HS-27A (cell line): ENCODE measurements around the gene COMMD6.
"Not testable (repeated sequence)": the region's sequence is repeated elsewhere in the genome, so short reads cannot be mapped to it uniquely, and the experiment has no call there.

Source experiments
- DNase-seq: peaks from one replicate; pipeline ENCODE4 v3.0.0-alpha.2; 2012; ENCODE audit warnings: low read depth, missing footprints

The COMMD6 gene

DNA sequence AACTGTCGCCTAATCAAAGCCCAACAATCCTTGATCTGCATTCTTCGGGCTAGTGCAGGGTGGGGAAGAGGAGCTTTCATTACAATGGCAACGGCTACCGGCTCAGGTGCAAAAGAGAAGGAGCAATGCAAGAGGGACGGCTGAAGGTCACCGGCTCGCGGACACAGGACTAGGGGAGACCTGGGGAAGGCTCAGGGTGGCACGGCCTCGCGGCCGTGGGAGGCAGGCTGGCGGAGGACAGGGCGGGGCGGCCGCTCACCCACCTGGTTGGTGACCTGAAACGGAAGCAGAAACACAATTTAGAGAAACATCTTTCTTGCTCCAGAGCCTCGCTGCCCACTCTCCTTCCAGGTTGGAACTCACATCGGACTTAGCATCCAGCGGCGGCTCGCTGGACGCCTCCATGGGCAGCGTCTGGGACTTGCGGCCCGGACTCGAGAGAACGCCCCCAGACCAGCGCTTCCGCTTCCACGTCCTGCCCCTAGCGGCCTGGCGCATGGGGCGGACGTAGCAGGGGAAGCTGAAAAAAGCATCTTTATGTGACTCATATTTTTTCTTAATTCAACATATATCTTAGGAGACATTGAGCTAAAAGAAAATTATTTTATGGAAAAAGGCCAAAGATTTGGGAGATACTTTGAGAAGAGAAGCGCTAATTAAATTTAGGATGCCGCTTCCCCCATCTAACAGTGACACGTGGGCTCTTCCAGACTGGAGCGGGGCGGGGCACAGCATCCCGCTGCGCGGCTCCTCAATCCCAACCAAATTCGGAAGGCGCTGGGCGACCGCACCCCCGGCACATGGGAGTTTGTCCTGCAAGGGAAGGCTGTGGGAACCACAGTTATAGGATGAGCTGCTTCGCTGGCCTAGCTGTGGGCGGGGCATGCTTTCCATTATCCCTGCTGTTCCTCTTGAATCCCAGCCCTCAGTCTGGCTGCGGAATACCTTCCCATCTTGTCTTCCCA lies at the start of gene COMMD6:
COMMD6 (minus strand) TSS at position 441 of the 965 bp plus-strand sequence; CDS start at position 405, 36 bp downstream.
- peak; percentile 60 for DNase-seq

DNA sequence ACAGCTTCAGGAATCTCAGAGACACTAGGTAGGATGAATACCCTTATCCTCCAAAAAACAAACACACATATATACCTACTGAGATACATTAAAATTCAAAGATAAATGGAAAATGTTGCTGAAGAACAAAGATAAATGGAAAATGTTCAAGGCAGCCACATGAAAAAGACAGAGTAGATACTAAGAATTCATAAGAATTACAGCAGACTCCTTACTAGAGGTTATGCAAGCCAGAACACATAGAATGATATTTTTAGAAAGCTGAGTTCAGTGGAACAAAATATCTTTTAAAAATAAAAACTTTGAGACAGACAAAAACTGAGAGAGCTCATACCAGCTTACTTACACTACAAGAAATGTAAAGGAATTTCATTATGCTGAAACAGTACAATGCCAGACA lies 47.5 kb upstream of the COMMD6 start:
- DNase-seq = no peak

DNA sequence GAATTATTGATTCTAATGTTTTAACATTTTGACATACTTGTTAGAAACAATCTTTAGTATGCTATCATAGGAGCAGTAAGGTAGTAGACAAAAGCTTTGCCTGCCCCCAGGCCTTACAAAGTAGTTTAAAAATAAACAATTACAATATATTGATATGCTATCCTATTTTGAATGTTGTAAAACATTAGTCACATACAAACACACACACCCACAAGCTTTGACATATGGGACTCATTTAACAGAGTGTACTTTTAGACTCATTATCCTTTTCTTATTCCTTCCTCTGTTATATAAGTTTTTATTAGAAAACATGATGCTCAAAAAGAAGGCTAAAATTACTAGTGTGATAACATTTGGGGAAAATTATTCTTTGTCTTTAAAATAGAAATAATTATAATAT lies 45.5 kb upstream of the COMMD6 start:
- no peak for DNase-seq

DNA sequence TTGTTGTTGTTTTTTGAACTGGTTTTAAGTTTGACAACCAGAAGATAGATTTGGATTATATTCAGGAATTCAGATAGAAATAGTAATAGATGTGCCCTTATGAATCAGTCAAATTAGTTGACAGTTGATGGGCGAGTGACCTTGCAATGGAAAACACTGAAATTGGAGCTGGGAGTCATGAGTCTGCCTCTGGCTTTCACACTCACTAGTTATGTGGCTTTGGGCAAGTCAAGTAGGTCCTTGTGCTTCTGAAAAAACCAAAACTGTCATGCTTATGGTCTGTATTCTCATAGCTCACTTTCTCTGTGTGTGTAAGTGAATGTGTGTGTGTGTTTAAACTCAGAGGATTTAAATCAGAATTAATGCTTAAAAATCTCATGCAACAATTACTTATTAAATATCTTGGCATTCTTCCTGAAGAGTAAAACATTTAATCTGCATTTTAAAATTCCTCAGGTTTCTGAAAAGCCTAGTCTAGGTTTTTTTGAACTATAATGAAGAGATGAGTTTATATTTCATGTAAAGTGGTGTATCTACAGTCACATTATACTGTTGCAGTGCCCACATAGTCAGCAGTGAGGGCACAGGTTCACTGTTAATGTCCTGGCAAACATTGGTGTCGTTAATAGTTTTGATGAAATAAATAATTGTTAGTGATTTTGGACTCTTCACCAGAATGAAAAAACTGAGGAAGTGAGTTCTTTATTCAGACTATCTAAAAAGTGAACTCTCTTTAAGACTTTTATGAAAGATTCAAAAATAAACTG lies 44.4 kb upstream of the COMMD6 start:
- no peak for DNase-seq

DNA sequence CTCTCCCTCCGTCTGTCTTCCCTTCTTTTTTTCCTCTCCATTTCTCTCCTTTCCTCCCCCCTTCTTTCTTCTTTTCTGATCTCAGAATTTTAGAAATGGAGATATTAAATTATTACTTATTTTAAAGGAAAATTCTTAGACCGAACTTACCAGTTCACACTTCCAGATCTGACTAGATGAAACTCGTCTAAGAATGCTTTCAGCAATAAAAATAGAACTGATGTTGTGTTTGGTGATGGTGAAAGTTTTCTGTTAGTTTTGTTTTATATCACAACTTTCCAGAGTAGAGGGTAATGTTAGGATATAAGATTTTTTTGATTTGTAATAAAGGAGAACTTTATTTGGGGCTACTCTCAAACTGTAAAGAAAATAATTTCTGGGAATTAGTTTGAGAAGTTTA lies 41.9 kb upstream of the COMMD6 start:
- DNase-seq = no peak

DNA sequence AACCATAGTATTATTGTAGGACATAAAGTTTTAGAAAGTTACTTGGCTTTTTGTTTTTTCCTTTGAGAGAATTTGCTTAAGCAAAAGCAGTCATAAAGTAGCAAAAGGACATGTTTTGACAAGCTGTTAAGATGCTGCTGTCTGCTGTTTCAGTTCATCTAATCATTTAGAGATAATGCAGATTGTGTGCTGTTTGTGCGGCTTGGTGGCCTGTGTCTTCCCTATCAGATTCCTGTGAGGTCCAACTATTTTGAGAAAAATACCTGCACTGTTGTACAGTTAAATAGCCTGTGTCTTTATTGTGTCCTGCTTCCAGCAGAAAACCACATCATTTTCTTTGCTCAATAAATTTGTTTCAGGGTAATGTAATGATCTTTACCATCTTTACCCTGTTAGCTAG lies 31.9 kb upstream of the COMMD6 start:
- DNase-seq = no peak

DNA sequence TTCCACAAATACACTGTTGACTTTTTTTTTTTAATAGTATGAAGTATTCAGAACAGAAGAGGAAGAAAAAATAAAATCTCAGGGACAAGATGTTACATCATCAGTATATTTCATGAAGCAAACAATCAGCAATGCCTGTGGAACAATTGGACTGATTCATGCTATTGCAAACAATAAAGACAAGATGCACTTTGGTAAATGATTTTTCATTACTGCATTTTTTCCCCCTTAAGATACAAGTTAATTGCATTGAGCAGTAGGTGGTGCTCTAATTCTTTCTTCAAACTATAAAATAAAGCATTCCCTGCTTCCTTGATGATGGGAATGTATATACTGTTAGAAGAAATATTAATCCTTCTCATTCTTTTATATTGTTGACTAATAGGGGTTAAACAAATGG lies 29.0 kb upstream of the COMMD6 start:
- no peak for DNase-seq

DNA sequence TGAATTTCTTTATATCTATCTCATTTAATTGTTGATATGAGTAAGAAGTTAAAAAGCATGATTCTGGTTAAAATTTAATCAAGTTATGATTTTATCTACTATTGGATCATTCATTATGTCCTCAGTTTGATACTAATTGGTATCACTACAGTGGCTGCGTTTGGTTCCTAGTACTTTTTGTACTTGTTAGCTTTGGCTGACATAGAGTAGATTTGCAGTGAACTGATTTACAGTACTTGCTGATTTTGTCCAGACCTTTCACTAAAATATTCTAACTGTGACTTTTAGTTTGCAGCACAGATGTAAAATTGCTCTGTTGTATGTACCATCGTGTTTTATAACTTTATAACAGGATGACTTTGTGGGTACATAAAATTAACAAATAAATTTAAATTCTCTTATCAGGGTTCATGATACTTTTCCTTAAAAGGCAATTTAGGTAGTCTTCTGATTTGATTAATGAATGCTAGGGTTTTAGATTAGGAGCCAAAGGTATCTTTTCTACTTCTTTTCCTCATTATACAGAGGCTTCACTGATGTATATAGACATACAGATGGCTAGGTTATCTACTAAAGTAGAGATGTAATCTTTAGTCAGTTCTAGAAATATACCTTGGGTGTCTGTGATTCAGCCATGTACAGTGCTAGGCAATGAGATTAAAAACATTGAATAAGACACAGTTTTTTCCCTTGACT lies 20.7 kb upstream of the COMMD6 start:
- no peak for DNase-seq

DNA sequence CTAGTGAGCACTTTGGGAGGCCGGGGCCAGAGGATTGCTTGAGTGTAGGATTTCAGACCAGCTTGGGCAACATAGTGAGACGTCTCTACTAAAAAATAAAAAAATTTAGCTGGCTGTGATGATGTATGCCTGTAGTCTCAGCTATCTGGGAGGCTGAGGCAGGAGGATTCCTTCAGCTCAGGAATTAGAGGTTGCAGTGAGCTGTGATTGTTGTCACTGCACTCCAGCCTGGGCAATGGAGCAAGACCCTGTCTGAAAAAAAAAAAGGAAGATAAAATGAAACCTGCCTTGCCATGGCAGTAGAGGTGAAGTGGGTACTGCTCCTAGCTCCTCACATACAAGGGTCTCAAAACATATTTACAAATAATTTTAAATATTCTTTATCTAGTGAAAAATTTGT lies 19.3 kb upstream of the COMMD6 start:
- DNase-seq = no peak

DNA sequence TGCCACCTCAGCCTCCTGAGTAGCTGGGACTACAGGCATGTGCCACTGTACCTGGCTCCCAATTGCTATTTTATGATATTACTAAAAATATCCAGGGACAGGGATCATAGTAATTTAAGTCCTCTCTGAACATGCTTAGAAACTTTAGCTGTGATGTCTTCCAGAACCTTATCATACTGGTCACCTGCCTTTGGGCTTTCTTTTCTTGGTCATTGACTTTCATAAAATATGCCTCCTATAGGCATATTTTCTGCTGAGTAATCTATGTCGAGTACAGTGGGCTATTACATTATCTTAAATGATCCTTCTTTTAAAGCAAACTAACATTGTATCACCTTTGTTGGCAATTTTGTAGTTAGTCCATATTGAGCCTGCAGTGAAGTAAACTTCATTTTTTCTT lies 18.2 kb upstream of the COMMD6 start:
- DNase-seq = no peak

DNA sequence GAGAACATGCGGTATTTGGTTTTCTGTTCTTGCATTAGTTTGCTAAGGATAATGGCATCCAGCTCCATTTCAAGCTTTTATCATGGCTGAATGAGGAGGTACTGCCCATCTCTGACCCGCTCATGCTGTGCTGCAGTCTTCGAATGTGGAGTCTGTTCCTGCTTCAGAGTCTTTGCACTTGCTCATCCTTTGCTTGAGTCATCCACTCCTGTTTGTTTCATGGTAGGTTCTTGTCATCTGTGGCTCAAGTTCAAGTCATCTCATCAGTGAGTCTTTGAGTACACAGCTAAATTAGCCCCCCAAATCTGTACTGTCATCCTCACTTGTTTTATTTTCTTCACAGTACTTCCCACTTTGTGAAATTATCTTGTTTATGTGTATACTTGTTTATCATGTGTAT lies 17.3 kb upstream of the COMMD6 start:
- no peak for DNase-seq

DNA sequence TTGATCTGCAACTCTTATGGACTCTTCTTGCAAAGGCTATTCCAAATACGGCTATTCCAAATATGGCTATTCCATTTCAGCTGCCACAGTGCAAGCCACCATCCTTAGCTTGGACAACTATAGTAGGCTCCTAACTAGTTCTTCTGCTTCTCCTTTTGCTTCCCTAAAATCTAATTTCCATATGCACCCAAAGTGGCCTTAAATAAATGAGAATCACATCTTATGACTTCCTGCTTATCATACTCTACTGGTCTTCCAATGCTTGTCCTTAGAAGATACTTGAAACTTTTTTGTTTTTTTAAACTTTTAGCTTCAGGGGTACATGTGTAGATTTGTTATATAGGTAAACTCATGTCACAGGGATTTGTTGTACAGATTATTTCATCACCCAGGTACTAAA lies 16.8 kb upstream of the COMMD6 start:
- DNase-seq = no peak

DNA sequence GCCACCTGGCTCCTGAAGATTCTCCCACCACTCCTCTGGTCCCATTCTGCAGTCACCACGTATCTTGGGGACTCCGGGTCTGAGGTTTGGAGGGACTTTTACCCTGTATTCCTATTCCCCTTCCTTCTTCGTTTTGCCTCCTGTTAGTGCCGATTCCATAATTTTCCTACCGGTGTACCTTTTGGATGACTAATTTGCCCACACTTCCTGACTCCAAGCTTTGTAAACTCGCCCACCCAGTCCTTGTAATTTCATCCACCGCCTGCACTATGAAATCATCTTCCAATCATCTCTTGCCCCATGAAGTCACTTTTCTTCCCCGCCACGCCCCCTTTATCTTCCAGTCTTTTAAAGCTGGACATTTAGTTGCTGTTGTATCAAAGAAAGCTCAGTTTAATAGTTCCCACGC lies 12.5 kb upstream of the COMMD6 start:
- no peak for DNase-seq

DNA sequence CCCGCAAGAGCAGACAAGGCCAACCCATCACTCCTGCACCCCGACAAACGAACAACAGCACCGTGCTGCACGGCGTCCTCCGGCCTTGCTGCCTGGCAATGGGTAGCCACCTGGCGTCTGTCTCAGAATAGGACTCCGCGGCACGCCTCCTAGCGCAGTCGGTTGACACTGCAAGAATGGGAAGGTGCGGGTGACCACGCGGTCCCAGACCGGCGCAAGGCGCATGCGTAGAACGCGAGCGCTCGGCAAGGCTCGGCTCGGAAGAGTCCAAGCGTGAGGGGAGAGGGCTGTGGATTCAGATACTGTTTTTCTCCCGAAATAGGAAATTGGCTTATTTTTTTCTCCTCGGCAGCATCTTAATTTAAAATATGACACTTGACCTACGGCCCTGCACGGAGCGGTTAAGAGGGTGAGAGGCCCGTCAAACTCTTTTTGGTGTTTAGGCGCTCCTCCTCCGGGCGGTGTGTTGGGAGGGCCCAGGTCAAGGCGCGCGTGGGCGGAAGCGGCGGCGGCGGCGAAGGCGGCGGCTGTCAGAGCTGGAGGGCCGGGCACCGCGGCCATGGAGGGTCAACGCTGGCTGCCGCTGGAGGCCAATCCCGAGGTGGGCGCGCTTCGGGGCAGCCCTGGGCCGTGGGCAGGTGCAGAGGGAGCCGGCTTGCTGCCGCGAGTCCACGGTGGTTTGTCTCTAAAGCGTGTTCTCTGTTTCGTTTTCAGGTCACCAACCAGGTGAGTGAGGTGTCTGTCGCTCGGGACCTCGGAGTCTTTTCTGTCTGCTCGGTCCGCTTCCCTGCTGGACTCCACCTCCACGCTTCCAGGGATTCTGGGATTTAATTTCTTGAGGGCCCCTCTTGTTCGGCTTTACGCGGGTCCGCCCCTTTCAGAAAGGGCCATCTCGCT lies 11.9 kb upstream of the COMMD6 start, which contains the start of gene UCHL3:
UCHL3 (plus strand) TSS at position 530 of the 897 bp plus-strand sequence; CDS start at position 560, 30 bp downstream.
- DNase-seq = peak; percentile 76

DNA sequence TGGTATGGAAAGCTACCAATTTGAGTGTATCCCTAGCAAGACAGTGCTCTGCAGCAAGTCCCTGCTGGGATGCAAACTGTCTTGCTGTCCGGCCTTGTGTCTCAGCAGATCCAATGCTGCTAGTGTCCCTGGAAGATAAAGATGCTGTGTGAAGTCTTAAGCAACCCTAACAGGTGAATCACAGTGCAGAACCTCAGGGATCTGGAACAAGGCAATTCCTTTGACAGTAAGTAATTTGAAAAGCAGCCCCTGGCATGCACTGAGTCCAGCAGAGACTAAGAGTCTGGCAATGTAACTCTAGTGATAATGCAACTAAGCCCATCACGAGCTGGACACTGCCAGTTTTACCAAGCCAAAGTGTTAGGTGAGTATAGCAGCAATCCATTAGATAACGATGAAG lies 10.3 kb upstream of the COMMD6 start:
- DNase-seq = no peak

DNA sequence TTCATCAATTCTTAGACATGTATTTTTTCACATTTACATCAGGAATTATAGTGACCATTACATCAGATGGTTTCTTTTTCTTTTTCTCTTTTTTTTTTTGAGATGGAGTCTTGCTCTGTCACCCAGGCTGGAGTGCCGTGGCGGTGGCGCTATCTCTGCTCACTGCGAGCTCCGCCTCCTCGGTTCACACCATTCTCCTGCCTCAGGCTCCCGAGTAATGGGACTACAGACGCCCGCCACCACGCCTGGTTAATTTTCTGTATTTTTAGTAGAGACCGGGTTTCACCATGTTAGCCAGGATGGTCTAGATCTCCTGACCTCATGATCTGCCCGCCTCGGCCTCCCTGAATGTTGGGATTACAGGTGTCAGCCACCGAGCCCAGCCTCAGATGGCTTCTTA lies 7.7 kb upstream of the COMMD6 start:
- DNase-seq = not testable (repeated sequence)

DNA sequence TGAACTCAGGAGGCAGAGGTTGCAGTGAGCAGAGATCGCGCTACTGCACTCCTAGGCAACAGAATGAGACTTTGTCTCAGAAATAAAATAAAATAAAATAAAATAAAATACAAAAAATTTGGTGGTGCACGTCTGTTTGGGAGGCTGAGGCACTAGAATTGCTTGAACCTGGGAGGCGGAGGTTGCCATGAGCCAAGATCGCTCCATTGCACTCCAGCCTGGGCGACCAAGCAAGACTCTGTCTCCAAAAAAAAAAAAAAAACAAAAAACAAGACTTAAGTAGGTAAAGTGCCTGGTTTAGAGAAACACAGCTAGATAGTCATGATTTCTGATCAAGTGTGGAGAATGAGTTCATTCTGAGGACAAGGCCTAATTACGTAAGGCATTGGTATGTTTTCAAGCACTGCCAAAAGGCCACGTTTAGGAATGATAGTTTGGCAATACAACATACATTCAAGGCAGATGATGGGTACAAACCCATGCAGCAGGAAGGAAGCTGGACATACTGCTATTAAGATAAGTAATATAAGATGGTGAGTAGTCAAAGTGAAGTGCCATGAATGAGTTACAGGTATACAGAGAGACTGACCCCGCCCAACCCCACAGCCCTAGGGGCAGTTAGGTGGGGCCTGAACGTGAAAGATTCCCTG lies 7.2 kb upstream of the COMMD6 start:
- no peak for DNase-seq

DNA sequence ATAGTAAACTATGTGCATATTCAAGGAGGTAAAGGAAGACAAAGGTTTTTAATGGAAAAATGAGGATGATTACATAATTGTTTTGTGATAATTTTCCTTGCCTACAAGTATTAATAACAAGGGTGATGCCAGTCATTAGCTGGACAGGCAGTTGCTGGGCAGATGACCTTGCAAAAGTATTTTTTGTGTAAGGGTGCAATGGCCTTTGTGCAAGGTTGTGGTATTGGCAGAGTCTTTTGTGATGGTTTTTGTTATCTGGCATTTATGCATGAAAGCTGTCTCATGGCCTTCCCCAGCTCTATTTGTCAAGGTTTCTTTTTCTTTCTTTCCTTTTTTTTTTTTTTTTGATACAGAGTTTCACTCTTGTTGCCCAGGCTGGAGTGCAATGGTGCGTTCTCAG lies 4.3 kb upstream of the COMMD6 start:
- DNase-seq = no peak

DNA sequence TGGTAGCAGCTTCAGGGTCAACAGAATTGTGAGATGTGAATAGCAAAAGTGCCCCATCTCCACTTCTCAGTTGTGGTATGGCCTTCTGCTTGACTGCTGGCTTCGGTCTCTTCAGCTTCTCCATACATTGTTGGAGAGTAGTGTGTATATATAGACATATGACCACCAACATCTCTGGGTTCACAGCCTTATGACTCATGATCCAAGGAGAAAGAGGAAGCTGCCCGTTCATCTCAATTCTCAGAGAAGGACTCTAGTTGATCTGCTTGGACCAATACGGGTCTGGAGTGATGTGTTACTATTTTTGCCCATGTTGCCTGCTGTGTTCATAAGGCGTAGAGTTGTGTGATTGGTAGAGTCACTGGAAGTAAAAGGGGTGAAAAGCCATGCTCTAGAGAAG lies 3.6 kb upstream of the COMMD6 start:
- DNase-seq = no peak

DNA sequence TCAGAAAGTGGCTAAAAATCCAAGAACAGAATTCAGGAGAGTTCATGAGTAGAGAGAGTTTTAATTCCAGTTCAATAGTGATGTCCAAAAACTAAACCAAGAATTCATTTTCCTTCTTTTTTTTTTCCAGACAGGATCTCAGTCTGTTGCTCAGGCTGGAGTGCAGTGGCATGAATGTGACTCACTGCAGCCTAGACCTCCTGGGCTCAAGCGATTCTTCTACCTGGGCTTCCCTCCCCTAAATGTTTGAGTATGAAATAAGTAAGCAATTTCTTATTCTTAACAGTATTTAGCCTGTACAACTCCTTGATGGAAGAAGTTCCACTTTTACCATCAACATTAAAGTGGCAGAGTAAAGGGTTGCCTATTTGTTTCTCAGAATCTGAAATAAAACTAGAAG lies 3.8 kb downstream of the COMMD6 start:
- no peak for DNase-seq

DNA sequence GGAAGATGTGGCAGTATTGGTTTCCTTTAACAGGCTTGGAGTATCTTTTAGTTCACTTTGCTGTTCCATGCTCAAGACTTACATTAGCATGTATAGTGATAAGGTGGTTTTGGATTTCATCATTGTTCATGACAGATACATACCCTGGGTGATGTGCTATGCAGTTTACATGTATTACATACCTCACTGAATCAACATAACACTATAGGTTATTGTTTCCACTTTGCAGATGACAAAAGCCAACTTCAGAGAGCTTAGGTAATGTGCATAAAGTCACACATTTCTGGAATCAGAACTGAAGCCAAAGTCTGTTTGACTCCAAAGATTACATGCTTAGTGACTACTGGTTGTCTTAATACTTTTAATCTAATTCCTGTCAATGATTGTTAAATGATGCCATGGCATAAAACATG lies 7.1 kb downstream of the COMMD6 start:
- DNase-seq = no peak
